Stimulated activated CD4-positive, alpha-beta T cell treated with anti-CD3 and anti-CD28 coated beads, Interleukin-1b, Interleukin-23, amount 100 ng/mL, for 48 hours (primary cell): ENCODE results near the gene TMUB2.

ENCODE experiments used
- DNase-seq: peaks from one replicate; pipeline ENCODE4 v3.0.0-alpha.2; 2020

The TMUB2 gene

GRCh38 chr17:44204441-44204882 lies 17.7 kb downstream of the TMUB2 start:
- no peak for DNase-seq

- no peak for DNase-seq
These were observed 19.4 kb downstream of the TMUB2 start for GRCh38 chr17:44205962-44206824.

- no peak for DNase-seq
These were observed 20.0 kb downstream of the TMUB2 start for GRCh38 chr17:44206825-44207155.

- no peak for DNase-seq
These were observed 20.5 kb downstream of the TMUB2 start for GRCh38 chr17:44207319-44207718.

DNA sequence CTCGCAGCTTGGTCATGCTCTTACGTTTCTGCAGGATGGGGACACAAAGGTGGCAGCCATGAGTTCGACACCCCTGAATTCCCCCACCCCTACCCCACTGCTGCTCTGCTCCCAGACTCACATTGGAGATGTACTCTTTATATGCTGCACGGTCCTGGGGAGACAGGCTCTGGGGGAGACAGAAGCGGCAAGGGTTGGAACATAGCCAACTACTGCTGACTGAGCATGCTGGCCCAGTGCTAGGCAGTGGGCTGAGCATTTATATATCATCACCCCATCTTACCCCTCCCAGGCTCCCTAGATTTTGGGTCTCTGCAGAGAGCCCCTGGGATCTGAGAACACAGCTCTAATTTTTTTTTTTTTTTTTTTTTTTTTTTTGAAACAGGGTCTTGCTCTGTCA lies 21.0 kb downstream of the TMUB2 start:
- DNase-seq: no peak

DNA sequence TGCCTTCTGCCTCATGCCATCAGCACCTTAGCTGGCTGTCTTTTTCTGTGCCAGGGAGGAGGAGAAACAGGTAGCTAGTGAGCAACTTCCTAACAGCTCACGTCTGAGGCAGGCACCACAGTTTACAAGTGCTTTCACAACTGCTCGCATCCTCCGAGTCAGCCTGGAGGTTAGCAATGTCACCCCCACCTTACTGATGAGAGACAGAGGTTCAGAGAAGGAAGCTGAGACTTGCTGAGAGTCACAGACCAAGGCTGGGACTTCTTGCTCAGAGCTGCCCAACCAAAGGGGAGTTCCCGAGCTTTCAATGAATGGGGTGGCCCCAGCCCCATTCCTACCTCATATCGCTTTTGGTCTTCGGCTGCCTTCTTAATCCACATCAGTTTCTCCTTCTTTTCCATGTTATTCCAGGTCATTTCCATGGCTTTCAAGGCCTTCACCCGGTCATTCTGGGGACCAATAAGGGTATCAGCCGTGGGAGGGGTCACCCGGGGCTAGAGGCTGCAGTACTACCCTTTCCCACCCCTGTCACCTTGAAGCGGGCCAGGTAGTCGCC lies 23.1 kb downstream of the TMUB2 start:
- peak; percentile 83 for DNase-seq

DNA sequence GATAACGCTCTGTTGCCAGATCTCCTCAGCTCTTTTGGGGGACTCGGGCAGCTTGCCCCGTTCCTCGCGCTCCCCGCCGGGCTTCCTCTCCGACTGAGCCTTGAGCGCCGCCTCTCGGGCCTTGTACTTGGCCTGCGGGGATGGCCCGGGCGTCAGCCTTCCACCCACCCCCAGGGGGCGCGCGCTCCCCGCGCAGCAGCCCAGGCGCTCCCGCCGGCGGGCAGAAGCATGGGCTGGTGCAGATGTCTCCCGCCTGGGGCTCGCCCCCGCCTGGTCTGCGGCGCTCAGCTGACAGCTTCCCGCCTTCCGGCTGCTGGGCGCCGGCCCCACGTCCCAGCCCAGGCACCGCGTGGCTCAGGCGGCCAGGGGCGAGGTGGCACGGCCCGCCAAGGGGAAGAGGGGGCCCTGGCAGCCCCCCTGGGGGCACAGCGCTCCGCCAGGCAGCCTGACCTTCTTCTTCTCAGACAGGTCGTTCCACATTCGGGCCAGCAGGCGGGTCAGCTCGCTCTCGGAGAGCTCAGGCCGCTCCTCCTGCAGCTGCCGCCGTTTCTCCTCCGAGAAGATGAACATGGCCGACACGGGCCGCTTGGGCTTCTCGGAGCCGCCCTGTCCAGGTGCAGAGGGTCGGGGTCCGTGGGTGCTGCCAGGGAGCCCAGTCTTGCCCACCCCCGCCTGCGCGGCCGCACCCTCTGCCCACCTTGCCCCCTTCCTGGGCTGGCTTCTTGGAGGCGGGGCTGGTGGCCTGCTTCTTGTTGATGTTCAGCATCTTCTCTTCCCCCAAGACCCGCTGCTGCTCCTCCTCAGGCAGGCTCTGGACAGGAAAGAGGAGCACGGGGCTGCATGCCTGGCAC lies 23.8 kb downstream of the TMUB2 start:
- peak; percentile 93 for DNase-seq

GRCh38 chr17:44211281-44212265 lies 24.8 kb downstream of the TMUB2 start:
- DNase-seq: no peak

DNA sequence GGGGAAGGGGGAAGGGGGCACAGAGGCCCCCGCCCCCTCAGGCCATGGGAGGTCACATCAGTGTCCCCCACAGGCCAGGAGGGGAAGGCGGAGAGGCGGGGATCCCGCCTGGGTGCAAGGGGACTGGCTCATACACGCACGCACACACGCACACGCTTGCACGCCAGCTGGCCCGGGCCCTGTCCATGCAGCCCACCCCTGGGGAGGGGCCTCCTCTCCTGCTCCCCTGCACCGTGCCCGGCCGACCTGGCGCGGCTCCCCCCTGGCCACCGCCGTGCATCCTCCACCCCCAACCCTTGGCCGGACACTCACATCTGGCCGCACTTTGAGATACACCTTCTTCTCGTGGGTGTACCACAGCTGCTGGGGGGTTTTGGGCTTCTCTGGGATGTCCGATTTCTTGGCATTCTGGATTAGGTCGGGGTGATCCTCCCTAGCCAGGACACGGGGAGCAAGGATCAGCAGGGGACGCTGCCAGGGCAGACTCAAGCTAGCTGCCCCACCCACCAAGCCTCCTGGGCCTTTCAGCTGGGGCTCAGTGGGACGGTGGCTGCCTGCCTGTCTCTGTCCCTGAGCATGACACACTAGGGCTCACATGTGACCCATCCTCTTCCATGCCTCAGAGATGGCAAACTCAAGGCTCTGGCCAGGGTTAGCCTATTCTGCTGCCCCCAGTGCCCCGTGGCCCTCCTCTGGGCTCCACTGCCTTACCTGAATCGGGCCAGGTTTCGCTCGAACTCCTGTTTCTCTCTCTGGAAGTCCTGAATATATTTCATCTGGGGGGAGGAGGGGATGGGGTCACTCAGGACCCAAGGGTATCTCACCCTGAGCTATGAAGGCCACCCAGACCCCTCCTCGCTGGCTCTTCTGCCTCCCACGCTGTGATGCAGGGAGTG lies 26.0 kb downstream of the TMUB2 start:
- DNase-seq: no peak

- no peak for DNase-seq
These were observed 26.8 kb downstream of the TMUB2 start for GRCh38 chr17:44213403-44214229.

DNA sequence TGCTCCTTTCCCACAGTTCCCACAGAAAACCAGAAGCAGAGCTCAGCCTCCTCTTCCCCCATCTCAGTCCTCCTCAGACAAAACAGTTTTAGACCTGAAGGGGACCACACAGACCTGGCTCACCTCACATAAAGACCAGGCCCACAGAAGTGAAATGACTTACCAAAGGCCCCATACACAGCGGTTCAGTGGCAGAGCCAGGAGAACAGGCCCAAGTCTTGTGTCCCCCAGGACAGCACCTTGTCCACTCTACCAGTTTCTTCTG lies 27.4 kb downstream of the TMUB2 start:
- DNase-seq: no peak

DNA sequence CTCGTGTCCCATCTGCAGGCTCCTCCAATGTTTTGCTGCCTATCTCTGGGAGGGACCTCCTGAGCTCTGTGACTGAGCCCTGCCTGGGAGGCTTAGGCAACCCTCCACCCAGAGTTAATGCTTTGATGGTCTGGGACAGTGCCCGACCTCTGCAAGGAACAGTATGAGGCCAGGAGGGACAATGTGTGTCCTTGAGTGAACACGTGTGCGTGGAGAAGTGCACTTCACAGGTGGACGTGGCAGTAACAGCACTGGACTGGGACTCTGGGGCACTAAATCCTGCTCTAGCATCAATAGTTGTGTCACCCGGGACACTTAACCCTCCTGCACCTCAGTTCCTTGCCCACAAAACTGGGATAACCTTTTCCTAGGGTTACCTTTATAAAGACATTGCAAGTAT lies 28.1 kb downstream of the TMUB2 start:
- DNase-seq: no peak

DNA sequence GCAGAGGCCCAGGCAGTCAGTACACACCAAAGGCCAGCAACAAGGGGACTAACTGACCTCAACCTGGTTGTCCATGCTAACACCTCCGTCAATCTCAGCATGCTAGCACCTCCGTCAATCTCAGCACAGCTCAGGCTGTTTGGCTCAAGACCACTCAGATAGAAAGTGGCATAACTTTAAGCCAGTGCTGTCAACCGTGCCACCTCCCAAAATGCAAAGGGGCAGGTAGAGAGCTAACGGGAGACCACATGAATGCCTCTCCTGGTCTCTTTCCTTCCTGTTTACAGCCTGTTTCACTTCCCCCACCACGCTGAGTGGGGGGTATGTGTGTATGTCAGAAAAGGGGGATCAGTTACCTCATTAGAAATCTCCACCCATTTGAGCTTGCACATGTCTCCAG lies 29.4 kb downstream of the TMUB2 start:
- DNase-seq: no peak

DNA sequence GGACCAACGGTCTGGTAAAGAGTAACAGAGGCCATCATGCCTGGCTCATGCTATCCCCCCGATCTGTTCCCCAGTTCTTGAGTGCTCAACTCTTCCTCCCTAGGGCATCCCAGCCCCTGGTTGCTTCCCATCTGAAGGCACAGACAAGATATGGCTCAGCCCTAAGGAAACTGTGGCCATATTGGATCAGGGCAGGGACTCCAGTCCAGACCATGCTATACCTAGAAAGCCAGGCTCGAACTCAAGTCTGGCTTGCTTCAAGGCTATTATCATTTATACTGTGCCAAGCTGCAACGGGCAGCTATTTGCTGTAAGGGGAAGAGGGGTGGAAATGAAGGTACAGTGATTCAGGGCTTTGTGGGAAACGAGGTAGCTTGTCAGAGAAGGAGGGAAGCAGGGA lies 29.9 kb downstream of the TMUB2 start:
- no peak for DNase-seq

- no peak for DNase-seq
These were observed 31.1 kb downstream of the TMUB2 start for GRCh38 chr17:44217738-44218343.

DNA sequence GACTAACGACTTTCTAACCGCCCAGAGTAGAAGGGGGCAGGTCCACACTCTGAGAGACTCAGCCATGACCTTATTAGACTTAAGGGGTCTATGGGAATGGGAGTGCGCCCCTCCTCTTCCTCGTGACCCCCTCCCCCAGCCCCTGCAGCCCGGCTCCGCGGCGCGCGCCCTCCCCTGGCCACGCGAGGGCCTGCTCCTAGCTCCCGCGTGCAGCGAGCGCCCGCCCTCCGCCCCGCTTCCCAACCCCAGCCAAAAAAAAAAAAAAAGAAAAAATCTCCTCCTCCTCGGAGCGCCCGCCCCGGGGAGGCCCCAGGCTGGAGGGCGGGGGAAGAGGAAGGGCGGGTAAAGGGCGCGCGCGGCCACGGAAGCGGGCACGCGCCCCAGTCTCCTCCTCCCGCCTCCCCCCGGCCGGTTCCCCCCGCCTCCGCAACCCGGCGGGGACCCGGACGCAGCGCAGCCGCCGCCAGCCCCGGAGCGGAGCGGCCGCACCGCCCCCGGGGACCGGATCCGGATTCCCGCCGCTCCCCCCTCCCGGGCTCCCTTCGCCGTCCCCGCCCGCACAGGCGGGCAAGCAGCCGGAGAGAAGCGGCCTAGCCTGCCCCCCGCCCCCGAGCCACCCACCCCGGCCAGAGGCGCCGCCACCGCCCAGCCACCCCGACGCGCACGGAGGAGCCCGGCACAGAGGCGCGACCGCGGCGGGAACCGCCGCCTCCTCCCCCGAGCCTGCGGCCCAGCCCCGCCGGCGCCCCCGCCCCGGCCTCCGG lies 31.8 kb downstream of the TMUB2 start:
- peak; percentile 87 for DNase-seq

DNA sequence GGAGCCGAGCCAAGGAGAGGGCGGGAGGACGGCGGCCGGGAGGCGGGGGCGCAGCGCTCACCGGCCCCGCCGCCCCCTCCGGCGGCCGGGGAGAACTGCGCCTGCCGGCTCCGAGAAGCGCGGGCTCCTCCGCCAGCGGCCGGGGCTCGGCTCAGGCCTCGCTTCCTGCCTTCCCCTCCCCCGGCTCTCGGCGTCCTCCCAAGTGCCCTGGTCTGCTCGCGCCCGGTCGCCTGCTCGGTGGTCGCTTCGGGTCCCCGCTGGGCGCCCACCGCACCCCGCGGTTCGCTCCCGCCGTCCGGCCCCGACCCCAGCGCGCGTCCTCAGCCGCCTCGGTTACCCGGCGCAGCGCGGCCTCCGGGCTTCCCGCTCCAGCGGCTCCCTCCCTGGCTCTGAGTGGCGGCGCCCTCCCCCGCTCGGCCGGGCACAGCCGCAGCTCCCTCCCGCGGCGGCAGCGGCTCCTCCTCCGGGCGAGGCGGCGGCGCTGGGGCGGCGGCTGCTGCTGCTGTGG lies 32.4 kb downstream of the TMUB2 start:
- DNase-seq: peak; percentile 72

- DNase-seq: peak; percentile 45
These were observed 32.9 kb downstream of the TMUB2 start, which contains the start of gene UBTF for GRCh38 chr17:44219616-44220212. UBTF (minus strand) TSS chr17:44219675; CDS start chr17:44218229, 1,446 bp downstream.
